ENCODE measurements around the gene COL17A1. TPM values are rescaled to one million over a fixed set of nuclear protein-coding genes. Genes with fewer than 3 reads are reported as not detected.

The COL17A1 gene
- total and polyA plus RNA-seq, 8 donors = 0.18 to 1.5 (median 0.70) TPM; not detected in 4

- Histone ChIP-seq H3K27me3 (no peaks in the 10 kb centered on the region), H3K9me3 (no peaks in the 10 kb centered on the region), H3K4me1 (peaks cover 0 to 8% (median 6%) of the 10 kb centered on the region in 3 donors), H3K4me3 (peak overlapping the region; percentile 34 to 67 (median 56)), H3K36me3 (no peaks in the 10 kb centered on the region), H3K27ac (peak overlapping the region; percentile 44 to 99 (median 82))
- intact Hi-C loops (cut with DNase I) = no loop called here
- no peak for TF ChIP-seq CTCF (IDR thresholded peaks at IDR 0.05)
- 17 to 20% methylated on average over 23 of the region's 23 CpGs for whole genome bisulfite sequencing, 2 donors
- FAIRE-seq = peak; percentile 66
- ATAC-seq = no peak
- peak in 1 of 6 donors; percentile 54 for DNase-seq
Measured at GRCh38 chr10:104122225-104123107, 36.8 kb upstream of the COL17A1 start.

GRCh38 chr10:104121485-104122224, 36.0 kb upstream of the COL17A1 start, which contains the start of gene SFR1:
SFR1 (plus strand) TSS chr10:104122171; CDS start chr10:104122184, 13 bp downstream.
- Histone ChIP-seq H3K4me1 (peaks cover 0 to 8% (median 6%) of the 10 kb centered on the region in 3 donors), H3K4me3 (peak within 1 kb of the TSS; percentile 40 to 67 (median 56)), H3K27ac (peak within 1 kb of the TSS; percentile 92 to 100 (median 97)), H3K36me3 (no peaks in the 10 kb centered on the region), H3K9me3 (no peaks in the 10 kb centered on the region), H3K27me3 (no peaks in the 10 kb centered on the region)
- DNase-seq (peak; percentile 98 to 99 (median 99)), ATAC-seq (peak; percentile 91 to 95 (median 94)), FAIRE-seq (peak; percentile 87)
- peak; percentile 12 to 49 (median 30) for TF ChIP-seq CTCF (IDR thresholded peaks at IDR 0.05)
- WGBS, 2 donors = 0% methylated on average over 60 to 67 of the region's 67 CpGs
- intact Hi-C loops (cut with DNase I) = no loop called here

GRCh38 chr10:104120903-104121484, 35.3 kb upstream of the COL17A1 start:
- TF ChIP-seq CTCF (IDR thresholded peaks at IDR 0.05) = no peak
- 0% methylated on average over 28 of the region's 28 CpGs for whole genome bisulfite sequencing, 2 donors
- ATAC-seq (peak; percentile 69 to 85 (median 74)), DNase-seq (peak; percentile 78 to 95 (median 86)), FAIRE-seq (peak; percentile 91)
- H3K36me3 ChIP-seq = no peaks in the 10 kb centered on the region
- peaks cover 0 to 8% (median 6%) of the 10 kb centered on the region in 3 donors for H3K4me1 ChIP-seq
- H3K9me3 ChIP-seq = no peaks in the 10 kb centered on the region
- no peaks in the 10 kb centered on the region for H3K27me3 ChIP-seq
- peak overlapping the region; percentile 92 to 100 (median 97) for H3K27ac ChIP-seq
- H3K4me3 ChIP-seq = peak overlapping the region; percentile 20 to 65 (median 44)
- intact Hi-C loops (cut with DNase I) = no loop called here

- intact Hi-C loops (cut with DNase I) = no loop called here
- DNase-seq (no peak), ATAC-seq (no peak), FAIRE-seq (no peak)
- TF ChIP-seq CTCF (IDR thresholded peaks at IDR 0.05) = no peak
- 8 to 14% methylated on average over 2 of the region's 2 CpGs for WGBS, 2 donors
- no peaks in the 10 kb centered on the region for H3K27me3 ChIP-seq
- H3K9me3 ChIP-seq = no peaks in the 10 kb centered on the region
- no peaks in the 10 kb centered on the region for H3K36me3 ChIP-seq
- peak overlapping the region in 3 of 4 donors; percentile 40 to 65 (median 49) for H3K4me3 ChIP-seq
- H3K4me1 ChIP-seq = peaks cover 0 to 8% (median 6%) of the 10 kb centered on the region in 3 donors
- H3K27ac ChIP-seq = peak overlapping the region; percentile 92 to 100 (median 97)
Measured at GRCh38 chr10:104120512-104120902, 34.8 kb upstream of the COL17A1 start.

All from pancreas (tissue), 10 donors.